Suprapubic skin (tissue), 4 donors: ENCODE data around the gene EEPD1.

ENCODE experiments used
- CTCF ChIP-seq, 2 donors: fragments of 200-600 bp in 1 of 2; fragments of 450-650 bp in 1 of 2; sonication (generic) in 1 of 2; IDR thresholded peaks; one replicate each; pipeline ENCODE4 v1.5.1; 2016 to 2019; ENCODE audit warnings: antibody characterized with exemption in 2 of 2, mild to moderate bottlenecking in 1 of 2, moderate library complexity in 1 of 2
- EP300 ChIP-seq: sonication (generic); formaldehyde crosslinking; IDR thresholded peaks from one replicate; pipeline ENCODE4 v1.6.1; 2017; ENCODE audit warnings: antibody characterized with exemption
- POLR2A ChIP-seq, 2 donors: fragments of 450-650 bp; IDR thresholded peaks; one replicate each; pipeline ENCODE4 v1.6.1; 2017; ENCODE audit warnings: antibody characterized with exemption in 2 of 2, mild to moderate bottlenecking in 2 of 2, moderate library complexity in 2 of 2
- POLR2AphosphoS5 ChIP-seq, 3 donors: sonication (generic); formaldehyde crosslinking; IDR thresholded peaks; one replicate each; pipeline ENCODE4 v1.6.1; 2017; ENCODE audit warnings: antibody characterized with exemption in 3 of 3

GRCh38 chr7:36151921-36152755, 916 bp upstream of the EEPD1 start:
- TF ChIP-seq POLR2AphosphoS5 (IDR thresholded peaks at IDR 0.05) (no peak), CTCF (IDR thresholded peaks at IDR 0.05) (no peak), POLR2A (IDR thresholded peaks at IDR 0.05) (no peak), EP300 (no peak)
